GM18909 (cell line): Measurements from ENCODE around the gene TMOD2.
A peak's percentile ranks its signal among the peaks of the same experiment; 100 is the strongest.
"Not testable (repeated sequence)": the region's sequence is repeated elsewhere in the genome, so short reads cannot be mapped to it uniquely, and the experiment has no call there.

Source experiments
- ATAC-seq: cut with Tn5 transposase; IDR thresholded peaks from one replicate; pipeline ENCODE4 v1.9.1; 2021; ENCODE audit warnings: mild to moderate bottlenecking; ENCODE audit not compliant: unreplicated experiment, poor library complexity

TMOD2 gene

DNA sequence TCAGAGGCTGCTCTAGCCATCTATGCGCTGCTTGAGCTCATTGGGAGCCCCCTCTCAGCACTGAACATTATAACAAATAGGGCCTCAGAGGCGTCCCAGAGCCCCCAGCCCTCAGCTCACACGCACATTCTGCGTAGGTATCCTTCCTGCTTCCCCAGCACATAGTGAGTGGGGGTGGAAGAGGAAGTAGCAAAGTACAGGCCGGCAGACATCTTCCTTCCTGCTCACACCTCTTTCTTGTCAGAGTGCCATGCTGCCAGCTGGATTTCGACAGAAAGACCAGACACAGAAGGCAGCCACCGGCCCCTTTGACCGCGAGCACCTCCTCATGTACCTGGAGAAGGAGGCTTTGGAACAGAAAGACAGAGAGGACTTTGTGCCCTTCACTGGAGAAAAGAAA lies 16.6 kb downstream of the TMOD2 start:
- ATAC-seq = no peak

- ATAC-seq = no peak
Observed at GRCh38 chr15:51770902-51771301, 19.5 kb downstream of the TMOD2 start.

DNA sequence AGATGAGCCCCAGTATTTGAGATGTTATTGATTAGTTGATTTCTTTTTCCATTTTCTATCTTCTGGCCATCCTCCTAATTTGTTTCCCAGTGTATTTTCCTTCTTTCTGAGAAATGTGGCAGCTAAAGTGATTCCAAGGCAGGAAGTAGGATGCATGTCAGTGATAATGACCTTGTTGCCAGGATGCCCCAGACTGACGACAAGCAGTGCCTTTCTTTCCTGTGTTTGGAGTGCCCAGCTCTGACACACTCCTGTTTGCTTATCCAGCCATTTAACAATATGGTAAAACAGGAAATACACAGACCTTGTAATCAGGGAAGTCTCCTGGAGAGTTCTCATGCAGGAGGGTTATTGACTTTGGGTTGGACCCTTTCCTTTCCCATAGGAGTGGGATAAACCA lies 20.4 kb downstream of the TMOD2 start:
- ATAC-seq = no peak

DNA sequence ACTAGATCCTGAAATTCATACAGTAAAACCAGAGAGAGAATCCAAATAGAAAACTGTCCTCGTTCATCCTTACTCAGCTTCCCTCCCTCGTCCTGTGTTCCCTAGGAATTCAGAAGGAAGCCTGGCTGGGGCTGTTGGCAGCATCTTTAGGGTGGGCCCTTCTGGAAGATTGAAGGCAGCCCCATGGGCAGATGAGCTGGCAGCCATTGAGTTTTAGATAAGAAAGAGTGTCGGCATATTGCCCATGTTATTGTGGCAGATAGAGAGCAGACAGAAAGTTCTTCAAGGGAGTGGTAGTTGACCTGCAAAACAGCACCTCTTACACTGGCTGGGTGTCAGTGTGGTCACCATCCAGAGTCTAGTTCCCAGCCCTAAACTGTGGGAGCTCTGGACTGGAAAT lies 23.5 kb downstream of the TMOD2 start:
- ATAC-seq = no peak

- ATAC-seq = no peak
Observed at GRCh38 chr15:51775967-51776816, 24.8 kb downstream of the TMOD2 start.

- ATAC-seq = peak; percentile 53
Observed at GRCh38 chr15:51776952-51777569, 25.7 kb downstream of the TMOD2 start.

DNA sequence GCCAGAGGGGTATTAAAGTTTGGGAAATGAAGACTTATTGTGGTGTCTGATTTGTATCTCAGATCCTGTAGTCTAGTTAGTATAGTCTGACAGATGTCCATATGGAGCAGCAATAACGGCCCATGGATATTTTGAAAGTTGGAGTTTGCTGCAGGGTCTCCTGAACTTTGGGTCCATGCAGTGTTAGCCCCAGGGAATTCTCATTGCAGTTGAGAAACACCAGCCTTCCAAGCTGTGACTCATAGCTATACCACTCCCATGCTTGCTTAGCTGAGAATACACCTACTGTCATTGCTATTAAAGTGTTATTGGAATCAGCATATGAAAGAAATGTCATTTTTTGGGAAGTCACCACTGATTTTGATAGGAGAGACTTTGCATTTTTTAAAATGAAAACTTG lies 29.2 kb downstream of the TMOD2 start:
- no peak for ATAC-seq

DNA sequence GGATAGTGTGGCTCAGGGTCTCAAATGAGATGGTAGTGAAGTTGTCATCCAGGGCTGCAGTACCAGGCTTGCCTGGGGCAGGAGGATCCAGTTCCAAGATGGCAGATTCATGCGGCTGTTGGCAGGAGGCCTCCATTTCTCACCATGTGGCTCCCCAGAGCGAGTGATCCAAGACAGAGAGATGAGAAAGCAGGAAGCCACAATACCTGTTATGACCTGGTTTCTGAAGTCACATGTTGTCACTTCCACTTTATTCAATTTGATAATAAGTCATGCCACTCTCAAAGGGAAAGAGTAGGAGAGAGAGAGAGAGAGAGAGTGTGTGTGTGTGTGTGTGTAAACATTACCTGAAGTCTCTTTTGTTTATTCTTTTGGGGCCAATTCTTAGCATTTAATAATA lies 30.1 kb downstream of the TMOD2 start:
- no peak for ATAC-seq

DNA sequence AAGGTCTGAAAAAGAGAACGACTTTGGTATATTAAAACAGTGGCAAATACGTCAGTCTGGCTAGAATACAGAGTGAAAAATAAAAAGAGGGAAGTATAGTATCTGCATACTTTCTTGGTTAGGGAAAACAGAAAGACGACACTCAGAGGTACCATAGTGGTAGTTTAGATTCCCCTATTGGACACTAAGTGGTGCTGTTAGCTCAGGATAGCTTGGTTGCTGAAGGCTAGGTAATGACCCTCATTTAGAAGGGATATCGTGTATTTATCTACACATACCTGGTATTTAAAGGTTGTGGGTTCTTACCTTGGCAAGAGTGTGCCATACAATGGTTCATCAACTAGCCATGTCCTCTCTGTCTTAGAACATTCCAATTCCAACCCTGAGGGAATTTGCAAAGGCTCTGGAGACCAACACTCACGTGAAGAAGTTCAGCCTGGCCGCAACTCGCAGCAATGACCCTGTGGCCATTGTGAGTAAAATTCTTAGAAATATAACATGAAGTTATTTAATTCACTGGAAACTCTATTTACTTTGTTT lies 31.0 kb downstream of the TMOD2 start:
- ATAC-seq = no peak

GRCh38 chr15:51783967-51784366 lies 32.6 kb downstream of the TMOD2 start:
- ATAC-seq = no peak

- not testable (repeated sequence) for ATAC-seq
Observed at GRCh38 chr15:51787130-51787529, 35.7 kb downstream of the TMOD2 start.

DNA sequence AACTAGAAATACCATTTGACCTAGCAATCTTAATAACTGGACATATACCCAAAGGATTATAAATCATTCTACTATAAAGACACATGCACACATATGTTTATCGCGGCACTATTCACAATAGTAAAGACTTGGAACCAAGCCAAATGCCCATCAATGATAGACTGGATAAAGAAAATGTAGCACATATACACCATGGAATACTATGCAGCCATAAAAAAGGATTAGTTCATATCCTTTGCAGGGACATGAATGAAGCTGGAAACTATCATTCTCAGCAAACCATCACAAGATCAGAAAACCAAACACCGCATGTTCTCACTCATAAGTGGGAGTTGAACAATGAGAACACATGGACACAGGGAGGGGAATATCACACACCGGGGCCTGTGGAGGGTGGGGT lies 41.1 kb downstream of the TMOD2 start:
- ATAC-seq = not testable (repeated sequence)

- ATAC-seq = no peak
Observed at GRCh38 chr15:51793521-51794305, 42.3 kb downstream of the TMOD2 start.

GRCh38 chr15:51796847-51797401 lies 45.5 kb downstream of the TMOD2 start:
- ATAC-seq = no peak

GRCh38 chr15:51798281-51798680 lies 46.9 kb downstream of the TMOD2 start:
- ATAC-seq = no peak

DNA sequence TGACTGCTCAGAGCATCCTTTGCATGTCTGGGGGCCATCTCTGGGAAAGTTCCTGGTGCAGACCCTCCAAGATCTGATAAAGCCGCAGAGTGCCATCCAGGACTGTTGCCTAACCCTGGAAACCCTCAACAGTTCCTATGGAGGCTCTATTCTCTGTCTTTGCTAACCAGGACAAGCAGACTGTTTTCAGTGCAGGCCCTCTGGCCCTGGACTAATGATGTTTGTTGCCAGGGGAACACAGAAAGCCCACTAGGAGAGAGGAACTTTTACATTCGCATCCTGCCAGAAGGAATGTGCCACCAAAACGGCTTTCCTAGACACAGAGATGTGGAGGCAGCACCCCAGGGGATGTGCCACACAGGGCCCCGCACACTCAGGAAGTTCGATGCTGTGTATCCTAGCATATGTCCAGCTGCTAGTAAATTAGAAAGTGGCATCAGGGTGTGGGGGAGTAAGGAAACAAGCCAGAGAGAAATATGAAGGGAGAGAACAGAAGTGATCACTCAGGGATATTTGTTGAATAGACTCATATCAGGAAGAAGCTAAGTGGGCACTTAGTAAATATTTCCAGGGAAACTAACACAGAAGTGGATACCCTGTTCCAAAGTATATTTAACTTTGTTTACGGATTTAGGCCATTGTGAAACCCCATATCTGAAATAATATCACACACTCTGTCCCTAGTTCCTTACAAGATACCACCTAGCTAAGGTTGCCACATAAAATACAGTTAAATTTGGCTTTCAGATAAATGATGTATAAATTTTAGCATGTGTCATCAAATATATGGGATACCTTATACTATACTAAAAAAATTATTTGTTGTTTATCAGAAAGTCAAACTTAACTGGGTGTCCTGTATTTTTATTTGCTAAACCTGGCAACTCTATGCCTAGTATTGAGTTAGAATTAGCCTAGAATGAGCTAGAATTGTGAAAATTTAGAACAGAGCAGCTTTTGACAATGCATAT lies 48.2 kb downstream of the TMOD2 start:
- ATAC-seq = no peak

DNA sequence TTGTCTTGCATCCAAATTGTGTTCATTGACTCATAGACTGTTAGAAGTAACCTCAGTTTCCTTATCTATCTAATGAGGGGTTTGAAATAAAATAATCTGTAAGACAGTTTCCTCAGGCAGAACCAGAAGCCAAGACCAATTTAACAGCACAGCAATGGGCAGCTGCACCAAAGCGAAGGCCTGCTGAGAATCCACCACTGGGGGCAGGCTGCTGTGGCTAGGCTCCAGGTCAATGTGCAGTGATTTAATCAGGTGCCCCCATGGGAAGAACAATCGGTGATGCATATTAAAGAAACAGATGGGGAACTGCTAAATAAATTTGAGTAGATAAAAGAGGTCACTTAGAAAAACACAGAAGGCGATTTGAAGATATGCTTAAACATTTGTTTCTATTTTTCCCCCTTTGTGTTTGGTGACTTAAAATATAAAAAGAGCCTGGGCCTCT lies 50.0 kb downstream of the TMOD2 start:
- ATAC-seq = no peak

DNA sequence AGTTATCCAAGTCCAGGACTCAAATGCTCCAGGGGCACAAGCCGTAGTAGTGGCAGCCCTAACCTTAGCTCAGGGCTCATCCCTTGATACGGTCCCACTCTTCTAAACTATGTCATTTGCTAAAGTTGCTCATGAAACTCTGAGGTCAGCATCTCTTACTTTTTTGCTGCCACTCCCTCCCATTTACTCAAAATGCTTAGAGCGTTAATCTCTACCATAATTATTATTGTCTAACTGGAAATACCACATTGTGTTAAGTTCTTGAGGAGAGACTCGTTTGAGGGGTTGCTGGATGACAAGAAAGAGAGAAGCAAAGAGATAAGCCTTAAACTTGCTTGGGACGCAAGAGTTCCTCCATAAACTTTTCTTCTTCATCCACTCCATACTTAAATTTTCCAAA lies 51.2 kb downstream of the TMOD2 start:
- no peak for ATAC-seq

DNA sequence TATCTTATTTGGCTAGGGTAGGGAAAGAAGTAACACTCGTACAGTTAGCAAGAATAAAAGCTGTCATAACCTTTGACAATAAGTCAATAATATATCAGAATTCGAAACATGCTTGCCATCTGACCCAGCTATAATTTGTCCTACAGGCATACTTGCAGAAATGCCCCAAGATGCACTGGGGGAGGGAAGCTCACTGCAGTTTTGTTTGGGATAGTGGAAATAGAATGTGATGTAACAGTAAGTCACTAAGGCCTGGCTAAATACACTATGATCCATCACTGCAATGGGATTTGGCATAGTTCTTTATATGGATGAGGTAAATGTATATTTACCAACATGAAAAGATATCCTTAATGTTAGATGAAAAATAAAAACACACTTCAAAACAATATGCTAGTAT lies 52.6 kb downstream of the TMOD2 start:
- ATAC-seq = no peak
